H1 (cell line): ENCODE measurements around the gene NUDT7. TPM values are rescaled to one million over a fixed set of nuclear protein-coding genes. Genes with fewer than 3 reads are reported as not detected.

ENCODE experiments used
- GABPA ChIP-seq: IDR thresholded peaks from 2 replicates; pipeline ENCODE4 v1.6.1; 2011; ENCODE audit warnings: mild to moderate bottlenecking, low read length, moderate library complexity, borderline replicate concordance; ENCODE audit not compliant: insufficient read depth
- SIRT6 ChIP-seq: IDR thresholded peaks from one replicate; pipeline ENCODE4 v1.7.1; 2012; ENCODE audit warnings: low read length, inconsistent platforms
- SP4 ChIP-seq: IDR thresholded peaks from 2 replicates; pipeline ENCODE4 v1.6.1; 2012; ENCODE audit warnings: low read length, inconsistent platforms
- polyA plus RNA-seq, 7 experiments: library from polyadenylated mRNA; depleted of rRNA in 3 of 7; stranded (reverse) in 5 of 7; unstranded in 2 of 7; fragments of >200 nt in 5 of 7; fragments of 200-250 nt in 2 of 7; gene quantifications; 1 replicate in 5 of 7; 2 replicates in 1 of 7; 4 replicates in 1 of 7; pipeline versions ENCODE4 v1.2.1 to v1.2.3, GENCODE V29; 2011 to 2013; ENCODE audit warnings: missing spikeins in 2 of 7, mixed read lengths in 2 of 7
- total RNA-seq: library from RNA; stranded (reverse); fragmentation: NEBNext Ultra II Directional; extraction: Animal tissue kit (Norgen Biotek cat#: 25700); gene quantifications from 2 replicates; pipeline ENCODE4 v1.2.1, GENCODE V29; 2021

The NUDT7 gene
- total and polyA plus RNA-seq, 2 of the 8 experiments (the other 6 are each of a cell fraction or from before 2014, with no cell fraction given), result 8.8 to 19.7 TPM

GRCh38 chr16:77758046-77758445 lies 35.7 kb downstream of the NUDT7 start (continued):
- TF ChIP-seq SIRT6, result no peak
- no peak for TF ChIP-seq SP4
- TF ChIP-seq GABPA, result no peak
